Adrenal gland (tissue), 12 donors: ENCODE data around the gene TRPC6. TPM values are rescaled to one million over a fixed set of nuclear protein-coding genes. Genes with fewer than 3 reads are reported as not detected.

ENCODE experiments used
- DNase-seq, 7 donors: peaks; one replicate each; pipeline ENCODE4 v3.0.0-alpha.2; 2019 to 2020
- H3K27ac ChIP-seq, 5 donors: fragments of 200-600 bp; sonication (generic) in 4 of 5; 1 replicate in 3 of 5; 2 replicates in 2 of 5; pipeline versions ENCODE4 v1.5.1 to v1.8.0; 2016 to 2020; ENCODE audit warnings: mild to moderate bottlenecking in 1 of 5
- H3K27me3 ChIP-seq: fragments of 200-600 bp; 2 replicates; pipeline ENCODE4 v1.8.0; 2021
- H3K36me3 ChIP-seq, 2 donors: fragments of 200-600 bp; replicated peaks in 1 of 2; 1 replicate in 1 of 2; 2 replicates in 1 of 2; pipeline versions ENCODE4 v1.5.1 to v1.8.0; 2018 to 2022
- H3K4me1 ChIP-seq, 2 donors: fragments of 200-600 bp; replicated peaks in 1 of 2; 1 replicate in 1 of 2; 2 replicates in 1 of 2; pipeline versions ENCODE4 v1.5.1 to v1.8.0; 2018 to 2021
- H3K4me3 ChIP-seq, 4 donors: fragments of 200-600 bp; sonication (generic) in 3 of 4; one replicate each; pipeline ENCODE4 v1.5.1; 2016 to 2018
- H3K9me3 ChIP-seq, 3 donors: fragments of 200-600 bp; sonication (generic) in 1 of 3; replicated peaks in 1 of 3; 1 replicate in 2 of 3; 2 replicates in 1 of 3; pipeline versions ENCODE4 v1.5.1 to v1.8.0; 2016 to 2021
- POLR2A ChIP-seq, 2 donors: fragments of 450-650 bp; IDR thresholded peaks; one replicate each; pipeline ENCODE4 v1.6.1; 2017; ENCODE audit warnings: antibody characterized with exemption in 2 of 2, mild to moderate bottlenecking in 2 of 2, moderate library complexity in 1 of 2
- WGBS, 4 donors: extraction: QIAGEN DNeasy Blood & Tissue Kit in 2 of 4; methylation state at CpG; one replicate each; pipeline versions ENCODE4 v1.1.5 to v1.1.7; 2013 to 2017; 5-methylcytosine and 5-hydroxymethylcytosine counted together
- intact Hi-C, 2 donors: fragments of 100-400 bp; cut with DNase I; formaldehyde crosslinking; loops; one replicate each; pipeline versions ENCODE4 v1.14.1 to v1.15.0; 2022 to 2023
- polyA plus RNA-seq, 3 donors: library from polyadenylated mRNA; stranded (reverse); fragments of 200-250 nt in 2 of 3; fragments of 350-450 nt in 1 of 3; fragmentation: Illumina TruSeq in 1 of 3; extraction: RNeasy Lipid Tissue Mini Kit (QIAGEN cat#74804) in 1 of 3; gene quantifications; one replicate each; pipeline ENCODE4 v1.2.3, GENCODE V29; 2013 to 2014
- total RNA-seq, 9 donors: library from RNA; depleted of rRNA in 4 of 9; stranded (reverse); fragments of >200 nt in 4 of 9; fragments of 120-200 nt in 1 of 9; fragmentation: NEBNext Ultra II Directional in 1 of 9; extraction: Animal tissue kit (Norgen Biotek cat#: 25700) in 1 of 9; gene quantifications; one replicate each; pipeline versions ENCODE4 v1.1.0 to v1.2.4, GENCODE V29; 2013 to 2023
- TF ChIP-seq, protein P1 (sequence below), 6 experiments: fragments of 450-650 bp in 4 of 6; fragments of 200-600 bp in 2 of 6; sonication (generic) in 1 of 6; IDR thresholded peaks; 1 replicate in 5 of 6; 2 replicates in 1 of 6; pipeline versions ENCODE4 v1.5.1 to v1.8.0; 2016 to 2021; ENCODE audit warnings: antibody characterized with exemption in 6 of 6, mild to moderate bottlenecking in 2 of 6, moderate library complexity in 1 of 6
- donor health status: healthy with polysubstance abuse.
- donor health status: Bipolar disorder and iron deficiency.
- donor health status: DM: yes; HTN: yes; CAD: no.
- donor health status: DM: no; HTN: no; CAD: no.
- donor health status: DM: no; HTN: no; CAD: no.
- donor health status: DM: yes; HTN: yes; CAD: no.

The TRPC6 gene
- total and polyA plus RNA-seq, 12 donors: 0.24 to 2.8 (median 0.55) TPM; not detected in 1

DNA sequence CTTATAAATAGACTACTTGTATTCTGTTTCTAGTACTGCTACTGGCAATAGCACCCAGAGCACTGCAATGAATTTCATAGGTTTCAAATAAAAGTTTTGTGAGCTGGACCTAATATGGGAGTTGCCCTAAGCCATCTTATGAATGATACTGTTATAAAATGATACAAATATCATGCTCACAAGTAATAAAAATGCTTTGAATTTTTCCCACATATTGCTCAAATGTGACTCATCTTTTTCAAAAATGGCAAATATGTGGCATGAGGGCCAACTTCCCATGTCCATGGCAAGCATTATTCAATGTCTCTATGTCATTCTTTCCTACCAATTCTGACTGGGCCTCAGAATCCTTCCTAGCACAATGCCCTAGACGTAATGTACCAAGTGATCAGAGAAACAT, 137.6 kb downstream of the TRPC6 start:
- Histone ChIP-seq H3K9me3 (no peaks in the 10 kb centered on the region), H3K36me3 (no peaks in the 10 kb centered on the region), H3K27me3 (no peaks in the 10 kb centered on the region), H3K4me1 (peaks cover 16 to 62% of the 10 kb centered on the region in 2 donors), H3K4me3 (no peak overlapping the region), H3K27ac (peak overlapping the region in 4 of 5 donors; percentile 8 to 37 (median 26))
- DNase-seq: no peak
- WGBS, 4 donors: 76 to 94% (median 89%) methylated on average over 1 of the region's 1 CpG
- no peak for TF ChIP-seq POLR2A (IDR thresholded peaks at IDR 0.05)
- TF ChIP-seq, protein P1, sequence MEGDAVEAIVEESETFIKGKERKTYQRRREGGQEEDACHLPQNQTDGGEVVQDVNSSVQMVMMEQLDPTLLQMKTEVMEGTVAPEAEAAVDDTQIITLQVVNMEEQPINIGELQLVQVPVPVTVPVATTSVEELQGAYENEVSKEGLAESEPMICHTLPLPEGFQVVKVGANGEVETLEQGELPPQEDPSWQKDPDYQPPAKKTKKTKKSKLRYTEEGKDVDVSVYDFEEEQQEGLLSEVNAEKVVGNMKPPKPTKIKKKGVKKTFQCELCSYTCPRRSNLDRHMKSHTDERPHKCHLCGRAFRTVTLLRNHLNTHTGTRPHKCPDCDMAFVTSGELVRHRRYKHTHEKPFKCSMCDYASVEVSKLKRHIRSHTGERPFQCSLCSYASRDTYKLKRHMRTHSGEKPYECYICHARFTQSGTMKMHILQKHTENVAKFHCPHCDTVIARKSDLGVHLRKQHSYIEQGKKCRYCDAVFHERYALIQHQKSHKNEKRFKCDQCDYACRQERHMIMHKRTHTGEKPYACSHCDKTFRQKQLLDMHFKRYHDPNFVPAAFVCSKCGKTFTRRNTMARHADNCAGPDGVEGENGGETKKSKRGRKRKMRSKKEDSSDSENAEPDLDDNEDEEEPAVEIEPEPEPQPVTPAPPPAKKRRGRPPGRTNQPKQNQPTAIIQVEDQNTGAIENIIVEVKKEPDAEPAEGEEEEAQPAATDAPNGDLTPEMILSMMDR (IDR thresholded peaks at IDR 0.05): no peak
- intact Hi-C loops: no loop called here

DNA sequence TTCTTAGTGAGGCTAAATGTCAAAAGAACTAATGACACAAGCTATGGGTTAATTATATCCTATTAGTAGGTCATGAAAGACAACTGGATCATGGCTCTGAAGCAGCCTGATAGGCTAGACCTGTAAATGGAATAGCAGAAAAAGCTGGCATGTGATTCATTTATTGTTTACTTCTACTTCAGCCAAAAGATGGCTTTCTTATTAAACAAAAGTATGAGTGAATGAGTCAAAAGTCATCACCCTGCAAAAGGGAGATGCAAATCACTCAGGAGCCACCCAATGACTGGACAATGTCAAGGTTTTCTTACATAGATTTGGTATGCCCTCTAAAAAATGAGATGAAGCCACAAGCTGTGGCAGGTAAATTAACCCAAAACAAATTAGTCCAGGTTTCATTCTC, 138.0 kb downstream of the TRPC6 start:
- intact Hi-C loops: no loop called here
- H3K4me3 ChIP-seq: no peak overlapping the region
- H3K9me3 ChIP-seq: no peaks in the 10 kb centered on the region
- peak overlapping the region in 2 of 5 donors; percentile 24 to 27 for H3K27ac ChIP-seq
- no peak for DNase-seq
- H3K27me3 ChIP-seq: no peaks in the 10 kb centered on the region
- no peak for TF ChIP-seq POLR2A (IDR thresholded peaks at IDR 0.05)
- TF ChIP-seq, protein P1 (IDR thresholded peaks at IDR 0.05): no peak
- H3K4me1 ChIP-seq: peaks cover 16 to 62% of the 10 kb centered on the region in 2 donors
- H3K36me3 ChIP-seq: no peaks in the 10 kb centered on the region

DNA sequence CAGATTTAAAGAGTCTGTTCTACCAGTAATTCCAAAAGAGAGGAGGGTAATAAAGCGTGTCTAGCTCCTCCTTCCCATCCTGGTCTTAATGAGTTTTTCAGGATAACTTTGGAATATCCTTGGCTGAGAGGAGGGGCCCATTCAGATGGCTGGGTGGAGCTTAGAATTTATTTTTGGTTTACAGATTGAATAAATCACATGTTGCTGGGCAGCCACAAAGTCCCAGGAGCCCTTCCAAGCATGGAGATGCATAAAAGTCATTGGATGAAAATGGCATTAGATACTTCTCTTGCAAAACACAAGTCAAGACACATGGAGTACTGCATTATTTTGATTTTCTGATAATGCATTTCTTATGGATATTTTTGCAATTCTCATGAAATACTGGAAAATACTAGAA, 139.0 kb downstream of the TRPC6 start:
- intact Hi-C loops: no loop called here
- H3K9me3 ChIP-seq: no peaks in the 10 kb centered on the region
- no peaks in the 10 kb centered on the region for H3K27me3 ChIP-seq
- WGBS, 4 donors: 35 to 54% (median 47%) methylated on average over 1 of the region's 1 CpG
- H3K27ac ChIP-seq: no peak overlapping the region
- H3K36me3 ChIP-seq: no peaks in the 10 kb centered on the region
- no peak for DNase-seq
- H3K4me1 ChIP-seq: peaks cover 16 to 62% of the 10 kb centered on the region in 2 donors
- no peak overlapping the region for H3K4me3 ChIP-seq
- TF ChIP-seq POLR2A (IDR thresholded peaks at IDR 0.05): no peak
- TF ChIP-seq, protein P1 (IDR thresholded peaks at IDR 0.05): no peak

DNA sequence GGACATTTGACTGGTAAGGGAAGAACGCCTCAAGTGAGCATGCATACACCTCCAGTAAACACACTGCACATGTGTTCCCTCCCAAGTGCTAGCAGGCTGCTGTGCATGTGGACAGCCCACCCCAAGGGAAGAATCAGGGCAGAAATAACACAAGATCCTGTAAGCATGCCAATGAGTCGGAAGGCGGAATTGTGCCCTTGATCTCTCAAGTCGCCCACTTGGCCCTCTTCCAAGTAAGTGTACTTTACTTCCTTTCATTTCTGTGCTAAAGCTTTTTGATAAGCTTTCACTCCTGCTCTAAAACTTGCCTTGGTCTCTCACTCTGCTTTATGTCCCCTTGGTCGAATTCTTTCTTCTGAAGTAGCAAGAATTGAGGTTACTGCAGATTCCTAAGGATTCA, 139.6 kb downstream of the TRPC6 start:
- DNase-seq: peak in 6 of 7 donors; percentile 19 to 67 (median 50)
- no peaks in the 10 kb centered on the region for H3K9me3 ChIP-seq
- no peak overlapping the region for H3K4me3 ChIP-seq
- 17 to 21% (median 19%) methylated on average over 5 of the region's 5 CpGs for WGBS, 4 donors
- no peak overlapping the region for H3K27ac ChIP-seq
- intact Hi-C loops: no loop called here
- H3K4me1 ChIP-seq: peaks cover 16 to 62% of the 10 kb centered on the region in 2 donors
- H3K36me3 ChIP-seq: no peaks in the 10 kb centered on the region
- H3K27me3 ChIP-seq: no peaks in the 10 kb centered on the region
- no peak for TF ChIP-seq POLR2A (IDR thresholded peaks at IDR 0.05)
- TF ChIP-seq, protein P1 (IDR thresholded peaks at IDR 0.05): no peak
